ENCODE data around the gene SLC16A11.
"Not testable (repeated sequence)": the region's sequence is repeated elsewhere in the genome, so short reads cannot be mapped to it uniquely, and the experiment has no call there.

The SLC16A11 gene

DNA sequence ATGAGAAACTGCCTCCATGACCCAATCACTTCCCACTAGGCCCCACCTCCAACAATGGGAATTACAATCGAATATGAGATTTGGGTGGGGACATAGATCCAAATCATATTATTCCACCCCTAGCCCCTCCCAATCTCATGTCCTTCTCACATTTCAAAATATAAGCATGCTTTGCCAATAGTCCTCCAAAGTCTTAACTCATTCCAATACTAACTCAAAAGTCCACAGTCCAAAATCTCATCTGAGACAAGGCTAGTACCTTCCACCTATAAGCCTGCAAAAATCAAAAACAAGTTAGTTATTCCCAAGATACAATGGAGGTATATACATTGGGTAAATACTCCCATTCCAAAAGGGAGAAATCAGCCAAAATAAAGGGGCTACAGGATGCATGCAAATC, 23.3 kb upstream of the SLC16A11 start:
- Histone ChIP-seq H3K4me3 (no peak overlapping the region), H3K4me2 (no peak overlapping the region), H3K4me1 (peaks cover 0 to 22% (median 4%) of the 10 kb centered on the region in 10 experiments; a peak in 8 of 20 replicates), H3K9ac (no peak overlapping the region), H3K27me3 (no peaks in the 10 kb centered on the region), H3K9me3 (replicated peaks in 1 of 11) (peaks cover 17 to 28% (median 22%) of the 10 kb centered on the region in 11 experiments), H3K27ac (no peak overlapping the region), H4K20me1 (no peaks in the 10 kb centered on the region), H3K36me3 (peaks cover 0 to 5% (median 0%) of the 10 kb centered on the region in 11 experiments; a peak in 1 of 22 replicates)
- TF ChIP-seq Cebpa-rat (IDR thresholded peaks at IDR 0.05) = no peak

DNA sequence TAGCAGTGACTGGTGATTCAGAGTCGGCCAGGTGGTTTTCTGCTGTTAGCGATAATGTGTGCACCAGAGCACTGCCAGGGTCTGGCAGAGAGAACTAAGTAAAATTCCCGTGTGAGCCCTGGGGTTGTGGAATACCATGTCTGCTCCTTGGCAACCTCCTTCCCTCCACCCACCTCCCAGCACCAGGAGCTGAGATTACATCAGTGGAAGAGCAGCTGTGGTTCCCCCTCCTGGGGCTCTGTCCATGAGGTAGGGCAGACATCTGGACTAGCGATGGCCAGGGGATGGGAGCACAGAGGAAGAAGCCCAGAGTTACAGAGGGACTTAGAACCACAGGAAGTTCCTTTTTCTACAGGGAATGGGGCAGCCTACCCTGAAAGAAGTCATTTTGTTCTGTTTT, 20.4 kb upstream of the SLC16A11 start:
- Histone ChIP-seq H4K20me1 (no peaks in the 10 kb centered on the region), H3K27me3 (no peaks in the 10 kb centered on the region), H3K36me3 (peaks cover 0 to 5% (median 0%) of the 10 kb centered on the region in 11 experiments; a peak in 1 of 22 replicates), H3K4me2 (peak overlapping the region in 2 of 11 experiments; percentile 40 to 42; a peak in 5 of 22 replicates), H3K9ac (no peak overlapping the region), H3K4me1 (peaks cover 0 to 34% (median 9%) of the 10 kb centered on the region in 10 experiments; a peak in 13 of 20 replicates), H3K9me3 (replicated peaks in 1 of 11) (peaks cover 17 to 26% (median 21%) of the 10 kb centered on the region in 11 experiments), H3K4me3 (no peak overlapping the region), H3K27ac (no peak overlapping the region)
- no peak for TF ChIP-seq Cebpa-rat (IDR thresholded peaks at IDR 0.05)

DNA sequence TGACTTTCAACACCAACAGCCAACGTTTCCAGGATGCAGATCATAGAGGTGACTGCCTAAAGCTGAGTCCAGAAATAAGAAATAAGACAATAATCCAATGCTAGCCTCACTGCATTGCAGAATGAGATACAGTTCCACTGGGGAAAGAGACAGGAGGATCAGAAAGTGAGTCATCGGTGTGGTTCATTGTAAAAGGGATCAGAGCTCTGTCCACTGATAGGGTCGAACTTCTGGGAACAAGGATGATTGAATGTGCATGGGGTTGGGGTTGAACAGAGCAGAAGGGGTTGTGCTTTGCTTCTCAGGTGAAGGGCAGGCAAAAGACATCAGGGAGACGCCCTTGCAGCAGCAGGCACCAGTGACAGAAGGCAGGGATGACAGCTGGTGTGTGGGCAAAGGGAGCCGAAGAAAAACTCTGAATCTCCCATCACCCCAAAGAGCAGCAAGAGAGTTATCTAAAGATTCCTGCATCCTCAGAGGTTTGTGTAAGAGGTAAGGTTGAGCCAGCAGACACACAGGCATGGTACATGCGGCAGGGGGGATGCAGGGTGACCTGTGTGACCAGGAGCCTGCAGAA, 19.7 kb upstream of the SLC16A11 start:
- Histone ChIP-seq H3K4me2 (peak overlapping the region in 2 of 11 experiments; percentile 22 to 42; a peak in 4 of 22 replicates), H3K4me3 (no peak overlapping the region), H3K27ac (no peak overlapping the region), H3K9me3 (replicated peaks in 1 of 11) (peaks cover 12 to 20% (median 17%) of the 10 kb centered on the region in 11 experiments), H3K27me3 (no peaks in the 10 kb centered on the region), H3K9ac (no peak overlapping the region), H3K36me3 (peaks cover 0 to 5% (median 0%) of the 10 kb centered on the region in 11 experiments; a peak in 1 of 22 replicates), H3K4me1 (peaks cover 0 to 40% (median 11%) of the 10 kb centered on the region in 10 experiments; a peak in 13 of 20 replicates), H4K20me1 (no peaks in the 10 kb centered on the region)
- no peak for TF ChIP-seq Cebpa-rat (IDR thresholded peaks at IDR 0.05)

DNA sequence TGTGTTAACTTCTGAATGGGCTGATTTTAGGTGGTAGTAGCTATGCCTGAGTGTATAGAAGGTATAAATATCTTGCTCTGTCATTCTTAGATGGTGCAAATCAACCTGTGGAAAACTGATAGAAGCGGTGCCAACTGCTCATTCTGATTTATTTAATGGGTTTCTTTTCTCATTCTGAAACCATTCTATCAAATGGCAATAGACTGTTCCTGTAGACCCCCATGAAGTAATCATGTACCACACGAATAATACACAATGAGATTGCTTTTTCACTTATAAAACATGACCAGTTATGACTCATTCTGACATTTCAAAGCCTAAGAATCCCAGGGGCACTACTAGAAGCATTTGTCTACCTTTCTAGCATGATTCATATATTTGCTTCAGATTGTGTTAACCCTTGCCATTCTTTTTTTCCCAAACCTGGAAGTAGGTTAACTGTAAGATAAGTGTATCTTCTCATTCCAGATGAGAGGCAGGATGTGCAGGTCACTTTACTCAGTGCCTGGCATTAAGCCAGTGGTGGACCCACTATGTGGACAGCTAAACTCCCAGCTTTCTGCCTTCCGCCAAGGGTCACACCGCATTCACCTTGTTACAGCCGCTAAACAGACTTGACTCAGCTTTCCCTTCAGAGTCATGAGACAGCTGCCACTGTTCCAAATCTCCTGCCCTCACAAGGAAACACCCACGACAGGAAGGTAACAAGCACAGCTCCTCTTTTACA, 16.4 kb upstream of the SLC16A11 start:
- no peaks in the 10 kb centered on the region for H4K20me1 ChIP-seq
- H3K27ac ChIP-seq = no peak overlapping the region
- peaks cover 0 to 43% (median 11%) of the 10 kb centered on the region in 10 experiments; a peak in 13 of 20 replicates for H3K4me1 ChIP-seq
- no peaks in the 10 kb centered on the region for H3K36me3 ChIP-seq
- H3K4me3 ChIP-seq = no peak overlapping the region
- no peak overlapping the region for H3K9ac ChIP-seq
- H3K4me2 ChIP-seq = peak overlapping the region in 5 of 11 experiments; percentile 2 to 45 (median 21); a peak in 6 of 22 replicates
- no peaks in the 10 kb centered on the region for H3K9me3 ChIP-seq (replicated peaks in 1 of 11)
- no peaks in the 10 kb centered on the region for H3K27me3 ChIP-seq
- TF ChIP-seq Cebpa-rat (IDR thresholded peaks at IDR 0.05) = no peak

DNA sequence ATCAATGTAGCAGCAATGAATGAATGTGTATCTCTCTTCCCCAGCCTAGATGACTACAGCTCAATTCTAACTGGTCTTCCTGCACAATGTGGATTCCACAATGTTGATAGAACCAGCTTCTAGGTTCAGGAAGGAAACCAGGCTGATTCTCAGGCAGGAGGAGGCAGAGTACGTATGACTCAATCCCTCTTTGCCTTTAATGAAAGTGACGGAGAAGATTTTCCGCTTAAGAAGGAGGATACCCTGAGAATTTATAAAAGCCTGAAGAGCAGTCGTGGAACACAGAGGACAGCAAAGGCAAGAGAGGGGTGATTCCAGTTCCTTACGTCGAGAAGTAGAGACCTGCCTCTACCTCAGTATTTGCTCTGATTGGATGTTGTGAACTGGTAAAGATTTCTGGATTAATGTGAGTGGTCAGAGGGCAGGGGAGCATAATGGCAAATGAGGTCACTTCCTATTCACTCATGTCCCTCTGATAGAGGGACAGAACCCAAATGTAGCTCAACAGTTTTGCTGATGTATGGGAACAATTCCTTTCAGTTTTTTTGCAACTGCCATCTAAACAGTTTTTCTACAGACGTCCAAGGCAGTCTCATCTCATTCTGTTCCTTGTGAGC, 15.0 kb upstream of the SLC16A11 start:
- H3K27ac ChIP-seq = no peak overlapping the region

DNA sequence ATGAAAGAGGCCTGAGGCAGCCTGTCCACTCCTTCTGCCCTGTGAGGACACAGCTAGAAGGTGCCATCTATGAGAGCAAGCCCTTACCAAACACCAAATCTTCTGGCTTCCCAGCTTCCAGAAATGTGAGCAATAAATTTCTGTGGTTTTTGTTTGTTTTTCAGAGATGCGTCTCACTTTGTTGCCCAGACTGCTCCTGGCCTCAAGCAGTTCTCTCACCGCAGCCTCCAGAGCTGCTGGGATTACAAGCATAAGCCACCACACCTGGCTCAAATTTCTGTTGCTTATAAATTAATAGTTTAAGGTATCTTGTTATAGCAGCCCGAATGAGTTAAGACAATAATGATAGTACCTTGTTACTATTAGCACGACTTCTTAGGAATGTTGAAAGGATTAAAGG, 12.5 kb upstream of the SLC16A11 start:
- H4K20me1 ChIP-seq = no peaks in the 10 kb centered on the region
- no peaks in the 10 kb centered on the region for H3K9me3 ChIP-seq (replicated peaks in 1 of 11)
- no peaks in the 10 kb centered on the region for H3K36me3 ChIP-seq
- no peak overlapping the region for H3K9ac ChIP-seq
- TF ChIP-seq Cebpa-rat (IDR thresholded peaks at IDR 0.05) = no peak
- no peak overlapping the region for H3K4me2 ChIP-seq
- no peak overlapping the region for H3K27ac ChIP-seq
- no peaks in the 10 kb centered on the region for H3K27me3 ChIP-seq
- no peak overlapping the region for H3K4me3 ChIP-seq
- H3K4me1 ChIP-seq = peaks cover 0 to 39% (median 8%) of the 10 kb centered on the region in 10 experiments; a peak in 12 of 20 replicates

More for the DNA sequence above, 15.0 kb upstream of the SLC16A11 start:
- Histone ChIP-seq H3K27me3 (no peaks in the 10 kb centered on the region), H4K20me1 (no peaks in the 10 kb centered on the region), H3K4me2 (peak overlapping the region in 3 of 11 experiments; percentile 40 to 51 (median 48); a peak in 6 of 22 replicates), H3K4me1 (peaks cover 0 to 42% (median 8%) of the 10 kb centered on the region in 10 experiments; a peak in 12 of 20 replicates), H3K9ac (no peak overlapping the region), H3K9me3 (replicated peaks in 1 of 11) (no peaks in the 10 kb centered on the region), H3K36me3 (no peaks in the 10 kb centered on the region), H3K4me3 (no peak overlapping the region)
- no peak for TF ChIP-seq Cebpa-rat (IDR thresholded peaks at IDR 0.05)

DNA sequence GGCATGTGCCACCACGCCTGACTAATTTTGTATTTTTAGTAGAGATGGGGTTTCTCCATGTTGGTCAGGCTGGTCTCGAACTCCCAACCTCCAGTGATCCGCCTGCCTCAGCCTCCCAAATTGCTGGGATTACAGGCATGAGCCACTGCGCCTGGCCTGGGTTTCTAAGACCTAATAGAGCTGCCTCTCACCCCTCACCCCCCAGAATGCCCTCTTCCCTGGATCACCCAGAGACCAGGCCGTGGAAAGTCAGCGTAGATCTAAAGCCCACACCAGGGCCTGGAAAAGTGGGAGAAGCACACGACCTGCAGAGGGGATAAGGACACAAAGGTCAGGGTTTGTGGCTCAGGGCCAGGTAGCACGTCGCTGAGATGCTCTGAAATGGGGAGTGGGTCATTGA, 6.7 kb upstream of the SLC16A11 start:
- H3K9me3 ChIP-seq (replicated peaks in 1 of 11); H3K4me3 ChIP-seq; H3K9ac ChIP-seq; H4K20me1 ChIP-seq; H3K27ac ChIP-seq; H3K4me2 ChIP-seq; H3K36me3 ChIP-seq: not testable (repeated sequence)
- H3K4me1 ChIP-seq = peaks cover 15 to 34% (median 25%) of the 10 kb centered on the region in 10 experiments
- peaks cover 7 to 18% (median 13%) of the 10 kb centered on the region in 11 experiments; a peak in 17 of 22 replicates for H3K27me3 ChIP-seq

DNA sequence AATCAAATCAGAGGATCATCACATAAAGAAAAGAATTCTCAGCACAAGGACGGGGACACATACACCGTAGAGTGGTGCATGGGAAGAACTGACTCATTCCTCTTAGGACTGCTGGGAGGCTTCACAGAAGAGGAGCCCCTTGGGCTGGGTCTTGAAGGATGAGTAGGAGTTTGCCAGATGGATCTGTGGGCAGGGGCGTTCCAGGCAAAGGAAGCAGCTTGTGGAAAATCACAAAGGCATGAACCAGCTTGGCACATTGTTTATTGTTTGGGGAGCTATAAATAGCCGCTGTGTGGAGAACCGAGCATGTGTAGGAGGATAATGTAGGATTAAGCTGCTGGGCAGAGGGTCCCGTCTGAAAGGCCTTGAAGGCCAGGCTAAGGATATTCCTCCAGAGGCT, 5.1 kb upstream of the SLC16A11 start:
- no peak overlapping the region for H3K9ac ChIP-seq
- H3K36me3 ChIP-seq = no peaks in the 10 kb centered on the region
- no peak for TF ChIP-seq Cebpa-rat (IDR thresholded peaks at IDR 0.05)
- peak overlapping the region in 3 of 11 experiments; percentile 2 to 32 (median 7); a peak in 2 of 22 replicates for H3K4me2 ChIP-seq
- no peaks in the 10 kb centered on the region; a peak in 1 of 22 replicates for H4K20me1 ChIP-seq
- peaks cover 10 to 28% (median 17%) of the 10 kb centered on the region in 11 experiments; a peak in 17 of 22 replicates for H3K27me3 ChIP-seq
- no peak overlapping the region for H3K27ac ChIP-seq
- no peak overlapping the region for H3K4me3 ChIP-seq
- peaks cover 18 to 35% (median 27%) of the 10 kb centered on the region in 10 experiments for H3K4me1 ChIP-seq
- no peaks in the 10 kb centered on the region for H3K9me3 ChIP-seq (replicated peaks in 1 of 11)

DNA sequence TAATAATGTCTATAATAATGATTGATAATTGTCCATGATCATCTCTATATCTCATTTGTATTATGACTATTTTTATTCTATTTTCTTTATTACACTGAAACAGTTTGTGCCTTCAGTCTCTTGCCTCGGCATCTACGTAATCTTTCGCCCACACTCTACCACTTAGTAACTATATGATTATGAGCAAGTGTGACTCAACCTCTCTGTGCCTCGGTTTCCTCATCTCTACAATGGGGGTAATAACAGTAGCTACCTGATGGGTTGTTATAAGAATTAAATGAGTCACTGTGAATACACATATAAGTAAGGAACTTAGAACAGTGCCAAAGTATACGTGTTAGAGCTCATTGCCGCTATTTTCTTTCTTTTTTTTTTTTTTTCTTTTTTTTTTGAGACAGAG, 3.7 kb upstream of the SLC16A11 start:
- Histone ChIP-seq H3K4me2 (peak overlapping the region in 9 of 11 experiments; percentile 66 to 91 (median 80); a peak in 12 of 22 replicates), H3K4me3 (no peak overlapping the region), H3K36me3 (no peaks in the 10 kb centered on the region), H3K27ac (no peak overlapping the region), H4K20me1 (peaks cover 0 to 4% (median 0%) of the 10 kb centered on the region in 11 experiments; a peak in 1 of 22 replicates), H3K27me3 (peaks cover 23 to 42% (median 31%) of the 10 kb centered on the region in 11 experiments), H3K9ac (no peak overlapping the region), H3K9me3 (replicated peaks in 1 of 11) (no peaks in the 10 kb centered on the region), H3K4me1 (peaks cover 32 to 49% (median 41%) of the 10 kb centered on the region in 10 experiments)
- no peak for TF ChIP-seq Cebpa-rat (IDR thresholded peaks at IDR 0.05)

DNA sequence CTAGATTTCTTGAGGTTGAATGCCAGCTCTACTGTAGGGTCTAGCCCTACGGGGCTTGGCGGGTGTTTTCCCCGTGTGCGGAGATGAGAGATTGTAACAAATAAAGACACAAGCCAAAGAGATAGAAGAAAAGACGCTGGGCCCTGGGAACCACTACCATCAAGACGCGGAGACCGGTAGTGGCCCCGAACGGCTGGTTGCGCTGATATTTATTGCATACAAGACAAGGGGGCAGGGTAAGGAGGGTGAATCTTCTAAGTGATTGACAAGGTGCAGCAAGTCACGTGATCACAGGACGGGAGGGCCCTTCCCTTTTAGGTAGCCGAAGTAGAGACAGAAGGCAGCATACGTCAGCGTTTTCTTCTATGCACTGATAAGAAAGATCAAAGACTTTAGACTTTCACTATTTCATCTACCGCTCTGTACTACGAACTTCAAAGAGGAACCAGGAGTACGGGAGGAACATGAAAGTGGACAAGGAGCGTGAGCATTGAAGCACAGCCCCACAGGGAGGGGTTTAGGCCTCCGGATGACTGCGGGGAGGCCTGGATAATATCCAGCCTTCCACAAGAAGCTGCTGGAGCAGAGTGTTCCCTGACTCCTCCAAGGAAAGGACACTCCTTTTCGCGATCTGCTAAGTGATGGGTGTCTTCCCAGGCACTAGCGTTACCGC, 3.0 kb upstream of the SLC16A11 start:
- H4K20me1 ChIP-seq = peaks cover 0 to 11% (median 0%) of the 10 kb centered on the region in 11 experiments; a peak in 1 of 22 replicates
- H3K9me3 ChIP-seq (replicated peaks in 1 of 11); H3K36me3 ChIP-seq; H3K27ac ChIP-seq: not testable (repeated sequence)
- H3K4me3 ChIP-seq = peak overlapping the region in 4 of 10 experiments; percentile 9 to 39 (median 26); a peak in 3 of 20 replicates
- H3K4me1 ChIP-seq = peaks cover 38 to 54% (median 47%) of the 10 kb centered on the region in 10 experiments
- H3K9ac ChIP-seq = peak overlapping the region in 2 of 11 experiments; percentile 31 to 37; a peak in 4 of 22 replicates
- H3K4me2 ChIP-seq = peak overlapping the region; percentile 66 to 91 (median 79)
- peaks cover 30 to 49% (median 38%) of the 10 kb centered on the region in 11 experiments for H3K27me3 ChIP-seq

All from BLaER1 treated with 17β-estradiol and CSF1 and Interleukin-3, amounts not matched to agents 10 nM and 100 nM (cell line).